ENCODE results near the gene TUBB1.
"Not testable (repeated sequence)": the region's sequence is repeated elsewhere in the genome, so short reads cannot be mapped to it uniquely, and the experiment has no call there.

TUBB1 gene

DNA sequence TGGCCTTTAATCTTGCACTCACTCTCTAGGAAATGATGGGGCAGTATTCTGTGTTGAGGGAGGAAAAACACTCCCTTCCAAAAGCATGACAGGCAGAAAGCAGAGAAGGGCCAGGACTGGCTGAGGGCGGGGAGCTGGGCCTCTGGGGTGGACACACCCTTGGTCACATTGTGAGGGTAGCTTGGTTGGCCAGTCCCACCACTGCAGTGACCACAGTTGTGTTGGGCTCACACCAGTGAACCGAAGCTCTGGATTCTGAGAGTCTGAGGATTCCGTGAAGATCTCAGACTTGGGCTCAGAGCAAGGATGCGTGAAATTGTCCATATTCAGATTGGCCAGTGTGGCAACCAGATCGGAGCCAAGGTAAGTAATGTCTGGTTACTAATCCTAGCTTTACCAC is at the start of gene TUBB1:
TSS of gene TUBB1 (plus strand) at position 213 of the 400 bp plus-strand sequence. CDS start at position 307, 94 bp downstream.
- Histone ChIP-seq H3K9ac (ENCODE audit: low read depth, low read length) (no peak within 1 kb of the TSS), H3K36me3 (ENCODE audit: insufficient read depth, low read length) (no peaks in the 10 kb centered on the region), H3K9me3 (ENCODE audit: control insufficient read depth, insufficient read depth, low read length) (no peaks in the 10 kb centered on the region), H3K4me1 (ENCODE audit: insufficient read depth, low read length) (peaks cover 8% of the 10 kb centered on the region)

DNA sequence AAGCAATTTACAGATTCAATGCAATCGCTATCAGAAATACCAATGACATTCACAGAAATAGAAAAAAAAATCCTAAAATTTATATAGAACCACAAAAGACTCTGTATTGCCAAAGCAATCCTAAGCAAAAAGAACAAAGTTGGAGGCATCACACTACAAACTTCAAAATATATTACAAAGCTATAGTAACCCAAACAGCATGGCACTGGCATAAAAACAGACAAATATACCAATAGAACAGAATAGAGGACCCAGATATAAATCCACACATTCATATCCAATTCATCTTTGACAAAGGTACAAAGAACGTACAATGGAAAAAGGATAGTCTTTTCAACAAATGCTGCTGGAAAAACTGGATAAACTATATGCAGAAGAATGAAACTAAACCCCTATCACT is 49.8 kb upstream of the TUBB1 start:
- no peaks in the 10 kb centered on the region for H3K36me3 ChIP-seq (ENCODE audit: insufficient read depth, low read length)
- no peak overlapping the region for H3K9ac ChIP-seq (ENCODE audit: low read depth, low read length)

DNA sequence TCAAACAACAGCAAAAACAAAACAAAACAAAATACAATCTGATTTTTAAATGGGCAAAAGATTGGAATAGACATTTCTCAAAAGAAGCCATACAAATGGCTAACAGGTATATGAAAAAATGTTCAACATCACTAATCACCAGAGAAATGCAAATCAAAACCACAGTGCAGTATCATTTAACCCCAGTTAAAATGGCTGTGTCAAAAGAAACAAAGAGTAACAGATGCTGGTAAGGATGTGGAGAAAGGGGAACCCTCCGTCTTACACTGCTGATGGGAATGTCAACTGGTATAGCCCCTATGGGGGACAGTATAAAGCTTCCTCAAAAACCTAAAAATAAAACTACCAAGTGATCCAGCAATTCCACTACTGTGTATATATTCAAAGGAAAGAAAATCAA is 49.1 kb upstream of the TUBB1 start:
- no peak overlapping the region for H3K9ac ChIP-seq (ENCODE audit: low read depth, low read length)
- H3K36me3 ChIP-seq (ENCODE audit: insufficient read depth, low read length), result no peaks in the 10 kb centered on the region
- no peaks in the 10 kb centered on the region; the same call in 1 of the 2 replicates for H3K4me1 ChIP-seq (ENCODE audit: insufficient read depth, low read length)
- H3K9me3 ChIP-seq (ENCODE audit: control insufficient read depth, insufficient read depth, low read length), result no peaks in the 10 kb centered on the region

More for the DNA sequence above, 49.8 kb upstream of the TUBB1 start:
- H3K4me1 ChIP-seq (ENCODE audit: insufficient read depth, low read length), result no peaks in the 10 kb centered on the region; the same call in 1 of the 2 replicates
- H3K9me3 ChIP-seq (ENCODE audit: control insufficient read depth, insufficient read depth, low read length), result no peaks in the 10 kb centered on the region

DNA sequence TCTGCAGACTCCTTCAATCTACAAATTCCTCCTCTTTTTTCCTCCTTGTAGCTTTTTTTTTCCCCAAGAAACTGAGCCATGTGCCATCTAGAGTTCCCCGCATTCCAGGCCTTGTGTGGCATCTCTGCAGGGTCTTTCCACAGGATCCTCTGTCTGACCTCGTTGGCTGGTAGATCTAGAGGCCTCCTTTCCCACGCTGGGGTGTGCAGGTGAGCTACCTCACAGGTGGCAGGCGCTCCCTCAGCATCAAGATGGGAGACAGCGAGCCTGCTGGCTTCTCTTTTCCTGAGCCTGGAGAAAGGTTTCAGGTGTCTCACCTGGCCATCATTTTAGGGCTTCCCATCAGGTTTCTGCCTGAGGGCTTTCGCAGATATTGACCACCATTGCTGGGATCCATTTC is 47.8 kb upstream of the TUBB1 start:
- Histone ChIP-seq H3K9me3 (ENCODE audit: control insufficient read depth, insufficient read depth, low read length) (no peaks in the 10 kb centered on the region), H3K4me1 (ENCODE audit: insufficient read depth, low read length) (no peaks in the 10 kb centered on the region), H3K9ac (ENCODE audit: low read depth, low read length) (no peak overlapping the region), H3K36me3 (ENCODE audit: insufficient read depth, low read length) (no peaks in the 10 kb centered on the region)

DNA sequence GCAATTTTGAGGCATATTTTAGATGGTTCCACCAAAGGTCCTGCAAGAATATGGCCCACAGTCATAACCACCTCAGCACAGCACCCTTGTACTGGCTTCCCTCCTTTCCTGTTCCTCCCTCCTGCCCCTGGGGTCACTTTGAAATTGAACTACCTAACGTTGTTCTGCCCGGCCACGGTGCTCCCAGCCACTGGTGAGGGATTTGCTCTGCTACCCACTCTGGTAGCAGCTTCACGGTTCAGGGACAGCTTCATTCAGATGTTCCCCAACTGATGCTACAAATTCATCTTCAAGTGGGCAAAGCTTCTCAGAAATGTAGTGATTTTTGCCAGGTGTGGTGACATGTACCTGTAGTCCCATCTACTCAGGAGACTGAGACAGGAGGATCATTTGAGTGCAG is 46.0 kb upstream of the TUBB1 start:
- Histone ChIP-seq H3K4me1 (ENCODE audit: insufficient read depth, low read length) (no peaks in the 10 kb centered on the region), H3K36me3 (ENCODE audit: insufficient read depth, low read length) (no peaks in the 10 kb centered on the region), H3K9me3 (ENCODE audit: control insufficient read depth, insufficient read depth, low read length) (no peaks in the 10 kb centered on the region), H3K9ac (ENCODE audit: low read depth, low read length) (no peak overlapping the region)

DNA sequence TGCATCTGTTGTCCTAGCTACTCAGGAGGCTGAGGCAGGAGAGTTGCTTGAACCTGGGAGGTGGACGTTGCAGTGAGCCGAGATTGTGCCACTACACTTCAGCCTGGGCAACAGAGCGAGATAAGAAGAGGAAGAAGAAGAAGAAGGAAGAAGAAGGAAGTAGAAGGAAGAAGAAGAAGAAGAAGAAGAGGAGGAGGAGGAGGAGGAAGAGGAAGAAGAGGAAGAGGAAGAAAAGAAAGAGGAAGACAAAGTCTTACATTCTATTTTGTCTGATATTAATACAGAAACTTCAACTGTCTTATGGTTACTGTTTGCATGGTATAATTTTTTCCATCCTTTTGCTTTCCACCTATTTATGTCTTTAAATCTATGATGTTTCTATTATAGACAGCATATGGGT is 45.4 kb upstream of the TUBB1 start:
- Histone ChIP-seq H3K9me3 (ENCODE audit: control insufficient read depth, insufficient read depth, low read length) (no peaks in the 10 kb centered on the region), H3K36me3 (ENCODE audit: insufficient read depth, low read length) (no peaks in the 10 kb centered on the region), H3K4me1 (ENCODE audit: insufficient read depth, low read length) (peaks cover 4% of the 10 kb centered on the region; the same call in 1 of the 2 replicates), H3K9ac (ENCODE audit: low read depth, low read length) (no peak overlapping the region)

DNA sequence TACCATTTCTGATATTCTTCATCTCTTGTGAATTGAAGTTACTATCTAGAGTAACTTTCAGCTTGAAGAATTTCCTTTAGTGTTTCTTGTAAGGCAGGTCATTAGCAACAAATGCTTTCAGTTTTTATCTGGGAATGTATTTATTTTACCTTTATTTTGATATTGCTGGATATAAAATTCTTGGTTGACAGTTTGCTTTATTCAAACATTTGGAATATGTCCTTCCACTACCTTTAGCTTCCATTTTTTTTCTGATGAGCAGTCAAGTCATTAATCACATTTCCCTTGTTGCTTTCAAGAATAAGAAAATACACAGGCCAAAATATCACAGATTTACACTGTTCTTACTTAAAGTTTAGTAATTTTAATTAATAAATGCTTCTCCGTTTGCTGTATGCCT is 43.9 kb upstream of the TUBB1 start:
- H3K9ac ChIP-seq (ENCODE audit: low read depth, low read length), result no peak overlapping the region
- peaks cover 5% of the 10 kb centered on the region; the same call in 1 of the 2 replicates for H3K4me1 ChIP-seq (ENCODE audit: insufficient read depth, low read length)
- no peaks in the 10 kb centered on the region for H3K9me3 ChIP-seq (ENCODE audit: control insufficient read depth, insufficient read depth, low read length)
- H3K36me3 ChIP-seq (ENCODE audit: insufficient read depth, low read length), result no peaks in the 10 kb centered on the region

DNA sequence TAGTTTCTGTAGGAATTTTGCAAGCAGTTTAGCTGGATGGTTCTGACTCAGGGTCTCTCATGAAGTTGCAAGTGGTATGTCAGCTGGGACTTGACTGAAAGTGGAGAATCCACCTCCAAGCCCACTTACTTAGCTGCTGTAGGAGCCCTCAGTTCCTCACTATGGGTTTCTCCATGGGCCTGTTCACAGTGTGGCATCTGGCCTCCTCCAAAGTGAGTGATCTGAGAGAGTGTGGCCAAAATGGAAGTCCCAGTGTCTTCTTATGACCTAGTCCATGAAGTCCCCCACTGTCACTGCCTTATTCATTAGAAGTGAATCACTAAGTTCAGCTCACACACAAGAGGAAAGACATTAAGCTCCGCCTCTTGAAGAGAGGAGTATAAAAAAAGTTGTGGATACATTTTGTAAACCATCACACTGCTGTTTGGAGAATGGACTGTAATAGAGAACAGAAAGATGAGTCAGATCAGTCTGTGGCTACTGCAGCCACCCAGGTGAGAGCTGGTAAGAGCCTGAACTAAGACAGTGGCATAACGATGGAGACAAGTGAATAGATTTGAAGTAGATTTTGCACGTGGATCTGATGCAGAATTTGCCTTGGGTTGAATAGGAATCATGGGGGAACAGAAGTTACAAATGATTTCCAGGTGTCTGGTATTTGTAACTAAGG is 43.0 kb upstream of the TUBB1 start:
- H3K9ac ChIP-seq (ENCODE audit: low read depth, low read length), result no peak overlapping the region
- peaks cover 5% of the 10 kb centered on the region; the same call in 1 of the 2 replicates for H3K4me1 ChIP-seq (ENCODE audit: insufficient read depth, low read length)
- no peaks in the 10 kb centered on the region for H3K36me3 ChIP-seq (ENCODE audit: insufficient read depth, low read length)
- no peaks in the 10 kb centered on the region for H3K9me3 ChIP-seq (ENCODE audit: control insufficient read depth, insufficient read depth, low read length)

DNA sequence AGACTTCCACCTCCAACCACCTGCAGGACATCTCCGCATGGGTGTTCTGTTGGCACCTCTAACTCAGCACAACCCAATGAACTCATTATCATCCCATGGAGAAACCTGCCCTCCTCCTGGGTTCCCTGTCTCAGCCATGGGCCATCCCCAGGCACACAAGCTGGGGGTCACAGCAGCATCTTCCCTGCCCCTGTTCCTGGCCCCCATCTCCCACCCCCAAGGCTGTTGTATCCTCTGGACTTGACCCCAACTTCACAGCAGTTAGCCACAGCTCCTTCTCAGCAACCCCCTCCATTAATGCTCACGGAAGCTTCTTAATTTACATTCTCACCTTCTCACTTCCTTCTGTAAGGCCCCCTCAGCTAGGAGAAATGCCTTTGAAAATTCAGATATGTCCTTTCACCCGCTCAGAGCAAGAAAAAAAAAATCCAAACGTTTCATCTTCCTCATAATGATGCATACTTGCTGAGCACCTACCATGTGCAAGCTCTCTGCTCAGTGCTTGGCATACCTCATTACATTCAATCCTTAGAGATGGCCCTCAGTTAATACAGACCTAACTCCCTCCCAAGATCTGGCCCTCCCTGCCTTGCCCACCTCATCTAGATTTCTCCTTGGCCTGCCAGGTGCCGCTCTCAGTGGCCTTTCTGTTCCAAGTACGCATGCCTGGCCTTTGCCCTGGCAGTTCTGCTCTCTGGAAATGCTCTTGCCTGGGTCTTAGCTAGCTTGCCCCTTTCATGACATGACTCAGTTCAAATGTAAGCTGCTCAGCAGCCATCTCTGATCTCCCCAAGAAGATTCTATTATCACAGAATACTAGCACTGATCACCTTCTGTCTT is 40.7 kb upstream of the TUBB1 start:
- no peaks in the 10 kb centered on the region for H3K9me3 ChIP-seq (ENCODE audit: control insufficient read depth, insufficient read depth, low read length)
- no peaks in the 10 kb centered on the region for H3K36me3 ChIP-seq (ENCODE audit: insufficient read depth, low read length)
- H3K9ac ChIP-seq (ENCODE audit: low read depth, low read length), result no peak overlapping the region
- peaks cover 12% of the 10 kb centered on the region; the same call in 1 of the 2 replicates for H3K4me1 ChIP-seq (ENCODE audit: insufficient read depth, low read length)

DNA sequence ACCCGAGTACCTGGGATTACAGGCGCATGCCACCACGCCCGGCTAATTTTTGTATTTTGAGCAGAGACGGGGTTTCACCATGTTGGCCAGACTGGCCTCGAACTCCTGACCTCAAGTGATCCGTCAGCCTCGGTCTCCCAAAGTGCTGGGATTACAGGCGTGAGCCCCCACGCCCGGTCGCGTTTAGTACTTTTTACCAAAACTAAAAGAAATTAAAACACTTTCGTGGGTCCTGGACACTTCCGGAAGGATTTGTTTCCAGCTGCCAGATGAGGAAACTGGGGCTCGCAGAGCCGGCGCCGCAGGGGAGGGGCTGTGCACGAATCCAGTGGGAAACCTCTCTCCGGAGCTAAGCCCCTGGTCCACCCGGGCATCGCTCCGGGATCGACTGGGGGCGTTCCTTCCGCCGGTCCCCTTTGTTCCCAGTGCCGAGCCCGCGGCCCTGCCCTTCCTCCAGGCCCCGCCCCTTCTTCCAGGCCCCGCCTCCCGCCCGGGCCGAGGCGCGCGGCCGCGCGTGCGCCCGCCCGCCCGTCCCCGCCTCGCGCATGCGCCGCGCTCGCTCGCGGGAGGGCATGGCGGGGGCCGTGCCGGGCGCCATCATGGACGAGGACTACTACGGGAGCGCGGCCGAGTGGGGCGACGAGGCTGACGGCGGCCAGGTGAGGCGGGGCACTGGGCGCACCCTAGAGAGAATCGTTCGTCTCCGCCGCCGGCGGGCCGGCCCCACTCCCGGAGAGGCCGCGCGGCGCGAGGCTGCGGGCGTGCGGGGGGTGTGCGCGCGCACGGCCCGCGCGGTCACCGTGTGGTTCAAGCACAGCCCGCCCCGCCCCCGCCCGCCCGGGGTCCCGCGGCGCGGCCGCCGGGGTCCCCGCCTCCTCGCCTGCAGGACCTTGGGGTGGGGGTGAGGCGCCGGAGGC is 38.3 kb upstream of the TUBB1 start, which contains the start of gene NELFCD:
TSS of gene NELFCD (plus strand) at position 546 of the 917 bp plus-strand sequence. CDS start at position 600, 54 bp downstream.
- H3K4me1 ChIP-seq (ENCODE audit: insufficient read depth, low read length), result peaks cover 24% of the 10 kb centered on the region; the same call in 1 of the 2 replicates
- H3K9ac ChIP-seq (ENCODE audit: low read depth, low read length), result peak within 1 kb of the TSS; percentile 100
- H3K9me3 ChIP-seq (ENCODE audit: control insufficient read depth, insufficient read depth, low read length), result no peaks in the 10 kb centered on the region
- no peaks in the 10 kb centered on the region for H3K36me3 ChIP-seq (ENCODE audit: insufficient read depth, low read length)

DNA sequence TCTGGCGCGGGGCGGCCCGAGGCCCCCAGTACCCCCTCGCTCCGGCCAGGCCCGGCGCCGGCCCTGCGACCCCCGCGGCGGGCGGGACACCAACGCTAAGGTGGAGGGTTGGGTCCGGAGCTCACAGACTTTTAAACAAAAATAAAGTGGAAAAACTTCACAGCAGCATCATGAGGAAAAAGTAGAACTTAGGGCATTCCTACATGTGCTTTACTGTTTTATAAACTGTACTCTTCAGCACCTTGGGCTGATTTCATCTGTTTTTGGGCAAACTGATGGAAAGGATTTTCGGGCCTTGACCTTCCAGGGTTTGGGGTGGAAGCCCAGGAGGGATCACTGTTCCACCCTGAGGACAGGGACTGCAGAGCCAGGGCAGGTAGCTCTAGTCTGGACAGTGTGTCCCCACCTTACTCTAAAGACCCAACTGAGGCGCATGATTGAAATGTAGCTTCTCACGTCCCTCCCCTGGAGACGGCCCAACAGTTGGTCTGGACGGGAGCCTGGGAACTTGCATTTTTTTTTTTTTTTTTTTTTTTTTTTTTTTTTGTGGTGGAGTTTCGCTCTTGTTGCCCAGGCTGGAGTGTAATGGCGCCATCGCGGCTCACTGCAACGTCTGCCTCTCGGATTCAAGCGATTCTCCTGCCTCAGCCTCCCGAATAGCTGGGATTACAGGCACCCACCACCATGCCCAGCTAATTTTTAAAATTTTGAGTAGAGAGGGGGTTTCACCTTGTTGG is 37.4 kb upstream of the TUBB1 start:
- no peaks in the 10 kb centered on the region for H3K36me3 ChIP-seq (ENCODE audit: insufficient read depth, low read length)
- peaks cover 24% of the 10 kb centered on the region; the same call in 1 of the 2 replicates for H3K4me1 ChIP-seq (ENCODE audit: insufficient read depth, low read length)
- H3K9ac ChIP-seq (ENCODE audit: low read depth, low read length), result peak overlapping the region; percentile 100
- no peaks in the 10 kb centered on the region for H3K9me3 ChIP-seq (ENCODE audit: control insufficient read depth, insufficient read depth, low read length)

DNA sequence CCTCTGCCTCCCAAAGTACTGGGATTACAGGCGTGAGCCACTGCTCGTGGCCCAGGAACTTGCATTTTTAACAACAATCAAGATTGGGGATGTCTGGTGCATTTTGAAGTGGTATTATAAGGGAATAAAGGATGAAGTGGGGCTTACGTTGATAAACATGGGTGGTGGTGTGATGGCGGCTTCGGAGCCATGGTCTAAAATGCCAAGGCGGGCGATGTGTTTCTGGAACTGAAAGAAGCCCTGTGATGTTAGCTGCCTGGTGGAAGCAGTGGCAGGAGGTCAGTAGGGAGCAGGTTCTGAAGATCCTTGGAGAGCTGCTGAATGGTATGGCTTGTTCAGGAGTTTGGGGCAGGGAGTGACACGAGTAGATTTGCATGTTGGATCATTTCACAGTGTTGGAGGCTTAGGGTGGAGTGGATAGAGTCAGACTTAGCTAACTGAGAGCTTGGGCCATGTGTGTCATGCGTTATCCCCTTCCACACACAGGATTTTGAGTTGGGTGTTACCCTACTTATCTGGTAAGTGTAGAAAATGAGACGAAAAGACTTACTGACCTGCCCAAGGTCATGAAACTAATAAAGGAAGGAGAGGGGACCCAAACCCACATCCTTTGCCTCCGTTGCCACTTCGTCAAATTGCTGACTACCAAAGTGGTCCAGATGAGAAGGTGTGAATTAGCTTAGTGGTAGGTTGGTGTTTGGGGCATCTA is 36.7 kb upstream of the TUBB1 start:
- Histone ChIP-seq H3K36me3 (ENCODE audit: insufficient read depth, low read length) (peaks cover 1% of the 10 kb centered on the region; the same call in 1 of the 2 replicates), H3K4me1 (ENCODE audit: insufficient read depth, low read length) (peaks cover 24% of the 10 kb centered on the region; the same call in 1 of the 2 replicates), H3K9me3 (ENCODE audit: control insufficient read depth, insufficient read depth, low read length) (no peaks in the 10 kb centered on the region)

DNA sequence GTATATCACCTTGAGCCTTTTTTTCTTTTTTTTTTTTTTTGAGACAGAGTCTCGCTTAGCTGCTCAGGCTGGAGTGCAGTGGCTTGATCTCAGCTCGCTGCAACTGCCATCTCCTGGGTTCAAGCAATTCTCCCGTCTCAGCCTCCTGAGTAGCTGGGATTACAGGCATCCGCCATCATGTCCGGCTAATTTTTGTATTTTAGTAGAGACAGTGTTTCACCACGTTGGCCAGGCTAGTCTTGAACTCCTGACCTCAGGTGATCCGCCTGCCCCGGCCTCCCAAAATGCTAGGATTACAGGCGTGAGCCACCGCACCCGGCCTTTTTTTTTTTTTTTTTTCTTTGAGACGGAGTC is 36.1 kb upstream of the TUBB1 start:
- peaks cover 24% of the 10 kb centered on the region; the same call in 1 of the 2 replicates for H3K4me1 ChIP-seq (ENCODE audit: insufficient read depth, low read length)
- not testable (repeated sequence) for H3K36me3 ChIP-seq (ENCODE audit: insufficient read depth, low read length); H3K9me3 ChIP-seq (ENCODE audit: control insufficient read depth, insufficient read depth, low read length); H3K9ac ChIP-seq (ENCODE audit: low read depth, low read length)

More for the DNA sequence above, 36.7 kb upstream of the TUBB1 start:
- peak overlapping the region; percentile 3; the same call in 1 of the 2 replicates for H3K9ac ChIP-seq (ENCODE audit: low read depth, low read length)
